Kidney tubule cell (primary cell): ENCODE results near the gene EPB41L3.
A peak's percentile ranks its signal among the peaks of the same experiment; 100 is the strongest.
"Not testable (repeated sequence)": the region's sequence is repeated elsewhere in the genome, so short reads cannot be mapped to it uniquely, and the experiment has no call there.

ENCODE experiments used
- DNase-seq: peaks from one replicate; pipeline ENCODE4 v3.0.0-alpha.2; 2018; ENCODE audit warnings: low spot score

EPB41L3 gene

GRCh38 chr18:5496305-5496704 is 47.5 kb downstream of the EPB41L3 start:
- no peak for DNase-seq

DNA sequence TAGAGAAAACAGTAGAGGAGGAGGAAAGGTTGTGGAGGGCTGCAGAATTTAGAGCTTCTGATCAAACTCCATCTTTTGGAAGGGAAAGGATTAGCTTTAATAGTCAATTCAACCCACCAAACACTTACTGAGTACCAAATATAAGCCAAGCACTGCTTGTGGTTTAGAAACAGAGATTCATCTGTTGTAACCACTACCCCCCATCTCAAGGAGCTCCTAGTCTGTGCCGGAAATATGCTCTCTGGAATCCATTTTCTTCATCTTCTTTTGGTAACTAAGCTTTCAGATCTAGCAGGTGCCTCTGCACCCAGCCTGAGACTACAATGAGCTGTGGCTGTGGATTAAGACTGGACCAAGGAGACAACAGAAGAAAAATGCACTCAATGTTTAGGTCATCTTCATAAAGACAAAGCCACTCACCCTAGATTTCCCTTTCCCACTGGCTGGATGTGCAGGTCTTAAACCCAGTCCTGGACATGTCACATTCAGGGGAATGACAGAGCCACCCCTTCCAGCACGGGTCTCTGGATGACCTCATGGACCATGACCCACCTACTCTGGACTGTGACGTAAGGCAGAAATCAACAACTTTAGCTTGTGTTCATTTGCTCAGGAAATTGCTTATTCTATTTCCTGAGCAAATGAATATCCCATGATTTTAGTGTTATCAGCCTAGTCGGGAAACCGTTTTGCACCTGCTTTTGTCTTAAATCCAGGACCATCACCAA is 52.9 kb downstream of the EPB41L3 start:
- DNase-seq: no peak

GRCh38 chr18:5488844-5489243 is 55.0 kb downstream of the EPB41L3 start:
- DNase-seq: no peak

GRCh38 chr18:5488044-5488443 is 55.8 kb downstream of the EPB41L3 start:
- not testable (repeated sequence) for DNase-seq

- DNase-seq: no peak
Observed at GRCh38 chr18:5484526-5484925, 59.3 kb downstream of the EPB41L3 start.

GRCh38 chr18:5481621-5482020 is 62.2 kb downstream of the EPB41L3 start:
- no peak for DNase-seq

- DNase-seq: no peak
Observed at GRCh38 chr18:5478261-5478660, 65.5 kb downstream of the EPB41L3 start.

DNA sequence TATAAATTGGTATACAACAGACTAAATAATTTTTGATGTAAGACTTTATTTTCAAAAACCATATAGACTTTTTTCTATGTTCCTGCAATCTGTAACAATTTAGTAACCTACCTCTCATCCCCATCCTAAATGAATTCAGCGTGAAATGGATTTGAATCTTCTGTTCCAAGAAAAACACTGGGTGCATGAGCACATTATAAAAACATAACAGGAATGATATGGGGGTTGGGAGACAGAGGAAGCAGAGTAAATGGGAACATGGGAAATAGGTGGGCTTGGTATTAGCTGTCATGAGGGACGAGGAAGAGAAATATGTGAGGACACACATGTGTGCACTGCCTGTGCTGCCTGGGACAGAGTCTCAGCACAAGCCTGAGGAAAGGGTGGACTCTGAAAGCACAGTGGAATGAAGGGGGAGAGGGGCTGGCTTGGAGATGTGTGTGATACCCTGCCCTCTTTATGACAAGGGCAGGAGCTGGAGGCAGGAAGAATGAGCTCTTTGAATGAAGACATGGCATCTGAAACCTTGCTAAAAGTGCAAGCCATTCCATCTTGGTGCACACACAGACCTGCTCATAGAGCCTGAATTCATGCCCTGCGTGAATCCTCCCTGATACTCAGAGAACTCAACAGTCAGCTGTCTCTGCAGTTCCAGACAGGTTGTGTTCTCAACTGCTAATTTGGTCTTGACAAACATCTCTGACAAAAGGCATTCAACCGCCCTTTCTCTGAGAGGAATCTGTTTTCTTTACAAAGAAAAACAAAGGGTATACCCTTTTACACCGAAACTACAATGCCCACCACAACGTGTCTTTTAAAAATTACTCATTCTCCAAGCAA is 66.6 kb downstream of the EPB41L3 start:
- no peak for DNase-seq

DNA sequence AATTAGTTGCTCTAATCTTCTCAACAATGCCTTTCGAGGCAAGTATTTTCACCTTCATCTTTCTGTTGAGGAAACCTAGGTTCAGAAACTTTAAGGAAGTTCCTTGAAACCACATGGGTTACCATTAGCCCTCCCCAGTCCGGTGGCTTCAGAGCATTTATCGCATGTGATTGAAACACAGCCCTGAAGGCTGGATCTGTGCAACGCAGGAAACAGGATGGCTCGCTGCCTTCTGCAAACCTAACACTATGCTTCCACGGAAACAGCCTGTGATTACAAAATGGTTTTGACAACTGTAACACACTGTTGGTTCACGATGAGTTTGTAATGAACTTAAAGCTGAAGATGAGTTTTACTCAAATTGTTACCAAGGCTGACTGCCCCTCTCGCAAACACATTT is 68.5 kb downstream of the EPB41L3 start:
- peak; percentile 55 for DNase-seq

DNA sequence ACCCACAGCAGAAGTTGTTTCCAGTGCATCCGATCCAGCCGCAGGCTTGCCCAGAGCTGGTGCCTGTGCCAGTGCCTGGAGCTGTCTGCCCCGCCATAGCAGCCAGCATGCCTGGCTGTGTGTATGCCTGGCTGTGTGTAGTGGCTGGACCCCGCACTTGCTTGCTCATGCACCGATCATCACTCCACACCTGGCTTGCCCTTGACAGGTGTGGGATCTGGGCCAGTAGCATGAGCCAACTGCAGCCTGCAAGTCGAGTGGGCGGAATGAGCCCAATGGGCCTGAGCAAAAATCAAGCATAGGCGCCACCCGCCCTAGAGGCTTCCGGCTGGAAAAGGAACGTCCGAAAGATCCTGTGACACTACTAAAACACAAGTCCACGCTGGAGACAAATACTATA is 74.5 kb downstream of the EPB41L3 start:
- no peak for DNase-seq

DNA sequence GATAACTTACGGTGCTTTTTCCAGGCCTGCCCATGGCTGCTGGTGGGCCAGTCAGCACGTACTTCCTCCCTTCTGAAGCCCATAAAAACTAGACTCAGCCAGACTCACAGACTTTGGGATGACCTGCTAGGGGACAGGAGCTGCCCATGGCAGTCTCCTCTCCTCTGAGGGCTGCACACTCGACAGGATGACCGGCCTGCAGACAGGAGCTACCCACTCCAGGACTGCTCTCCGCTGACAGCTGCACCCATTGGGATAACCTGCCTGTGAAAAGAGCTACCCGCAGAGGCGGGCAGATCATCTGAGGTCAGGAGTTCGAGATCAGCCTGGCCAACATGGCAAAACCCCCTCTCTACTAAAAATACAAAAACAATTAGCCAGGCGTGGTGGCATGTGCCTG is 75.4 kb downstream of the EPB41L3 start:
- DNase-seq: no peak

DNA sequence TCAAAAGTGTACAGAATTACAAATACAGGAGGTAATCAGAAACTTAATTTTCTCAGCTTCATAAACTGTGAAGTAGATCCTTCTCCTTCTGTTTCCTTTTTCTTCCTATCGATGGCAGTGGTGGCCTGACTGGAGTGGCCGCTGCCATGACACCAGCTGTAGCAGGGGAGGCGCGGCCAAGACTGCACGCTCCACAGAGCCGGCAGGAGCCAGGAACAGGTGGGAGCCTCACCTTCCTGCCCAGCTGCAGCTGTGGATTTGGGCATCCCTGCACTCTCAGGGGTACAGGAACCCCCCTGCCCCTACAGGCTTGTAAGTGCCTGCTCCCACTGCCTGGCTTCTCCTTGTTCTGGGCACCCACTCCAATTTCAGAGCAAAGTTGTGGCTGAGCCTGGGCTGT is 76.1 kb downstream of the EPB41L3 start:
- no peak for DNase-seq

DNA sequence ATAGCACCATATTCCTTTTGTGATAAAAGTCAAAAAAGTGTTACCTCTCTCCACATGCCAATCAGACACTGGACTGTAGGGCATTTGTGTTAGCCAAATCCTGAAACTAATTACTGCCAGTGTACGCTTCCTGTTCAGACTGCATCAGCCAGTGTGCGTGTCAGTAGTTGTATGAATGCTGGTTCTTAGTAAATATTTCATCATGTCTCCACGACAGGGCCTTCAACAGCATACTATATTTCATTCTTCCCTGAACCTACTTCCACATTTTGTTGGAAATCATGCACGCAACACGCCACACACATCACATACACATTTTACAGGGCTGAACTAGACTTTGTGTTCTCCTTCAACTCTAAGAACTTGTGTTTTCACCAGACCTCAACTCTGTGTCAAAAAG is 77.5 kb downstream of the EPB41L3 start:
- no peak for DNase-seq

DNA sequence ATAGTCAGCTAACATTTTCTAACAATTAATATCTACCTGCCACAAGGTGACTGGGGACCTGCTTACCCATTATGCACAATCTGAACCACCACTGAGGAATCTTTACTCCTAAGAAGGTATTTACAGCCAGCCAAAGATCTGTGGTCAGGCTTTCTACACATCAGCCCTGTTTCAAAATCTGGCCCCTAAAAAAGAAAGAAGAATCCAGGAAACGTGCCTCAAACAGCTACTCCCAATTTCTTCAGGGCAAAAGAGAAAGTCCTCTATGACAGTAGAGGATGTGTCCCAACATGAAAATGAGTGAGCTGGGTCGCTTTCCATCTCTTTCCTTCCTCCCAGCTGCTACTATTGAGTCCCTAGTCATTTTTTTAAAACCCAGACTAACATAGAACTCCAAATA is 79.5 kb downstream of the EPB41L3 start:
- DNase-seq: peak; percentile 37

- peak; percentile 38 for DNase-seq
Observed at GRCh38 chr18:5463831-5464230, 80.0 kb downstream of the EPB41L3 start.

- DNase-seq: peak; percentile 95
Observed at GRCh38 chr18:5463390-5463789, 80.4 kb downstream of the EPB41L3 start.

DNA sequence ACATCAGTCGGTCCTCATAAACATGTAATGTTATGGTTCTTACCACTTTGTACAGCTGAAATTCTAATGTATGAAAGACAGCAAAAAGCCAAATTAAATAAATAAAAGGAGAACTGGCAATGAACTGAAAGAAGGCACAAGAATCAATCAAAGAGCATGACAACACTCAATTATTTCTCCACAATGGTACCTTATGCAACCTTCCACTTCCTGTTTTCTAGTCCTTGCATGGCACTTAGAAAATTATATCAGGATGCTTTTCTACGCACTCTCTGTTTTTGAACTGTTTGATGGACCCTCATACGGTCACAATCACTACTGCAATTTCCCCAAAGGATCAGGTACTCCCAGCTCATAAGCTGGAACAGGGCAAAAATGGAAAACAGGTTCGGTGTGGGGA is 81.6 kb downstream of the EPB41L3 start:
- no peak for DNase-seq

DNA sequence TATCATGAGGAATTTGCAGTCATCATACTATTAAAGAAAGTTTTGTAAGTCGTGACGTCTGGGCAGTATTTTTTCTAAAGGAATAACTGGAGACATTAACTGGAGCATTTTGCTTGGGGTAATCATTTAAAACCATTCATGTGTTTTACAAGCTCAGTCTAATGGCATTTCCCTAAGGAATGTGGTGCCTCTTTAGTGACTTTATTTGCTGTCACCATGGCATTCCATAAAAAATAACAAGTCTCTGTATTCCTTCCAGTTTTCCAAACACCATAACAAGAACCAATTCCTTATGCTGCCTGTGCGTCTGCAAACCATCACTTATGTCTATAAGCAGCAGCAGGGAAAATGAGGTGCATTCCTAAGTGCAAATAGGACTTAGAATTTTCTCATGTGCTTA is 82.8 kb downstream of the EPB41L3 start:
- peak; percentile 79 for DNase-seq

GRCh38 chr18:5457462-5457957 is 86.3 kb downstream of the EPB41L3 start:
- DNase-seq: no peak

GRCh38 chr18:5456577-5457461 is 87.0 kb downstream of the EPB41L3 start:
- peak; percentile 50 for DNase-seq

GRCh38 chr18:5455674-5456073 is 88.1 kb downstream of the EPB41L3 start:
- no peak for DNase-seq

- DNase-seq: peak; percentile 17
Observed at GRCh38 chr18:5452943-5453443, 90.8 kb downstream of the EPB41L3 start.
